ENCODE measurements around the gene SURF4. TPM values are rescaled to one million over a fixed set of nuclear protein-coding genes. Genes with fewer than 3 reads are reported as not detected.

Gene SURF4
- total and polyA plus RNA-seq, 2 of the 13 experiments (the other 11 are each of a cell fraction or from before 2014, with no cell fraction given), result 220 to 265 TPM

GRCh38 chr9:133375116-133375723, 640 bp downstream of the SURF4 start (continued):
- peak; percentile 37; the same call in 1 of the 2 replicates for TF ChIP-seq ZMYM3 (CRISPR knock-in tag; IDR thresholded peaks at IDR 0.05)
- TF ChIP-seq NR0B2 (CRISPR knock-in tag; IDR thresholded peaks at IDR 0.05), result no peak
- no peak for TF ChIP-seq ZNF280B (CRISPR knock-in tag; IDR thresholded peaks at IDR 0.05; ENCODE audit: borderline replicate concordance)
- no peak for TF ChIP-seq ZFY (CRISPR knock-in tag; IDR thresholded peaks at IDR 0.05)
- no peak for TF ChIP-seq NFATC3 (CRISPR knock-in tag; IDR thresholded peaks at IDR 0.05)
- TF ChIP-seq DPF2 (CRISPR knock-in tag; IDR thresholded peaks at IDR 0.05; ENCODE audit: borderline replicate concordance, low read depth), result no peak
- no peak for TF ChIP-seq PAX8 (CRISPR knock-in tag; IDR thresholded peaks at IDR 0.05; ENCODE audit: borderline replicate concordance)
- no peak for TF ChIP-seq NR2F2 (IDR thresholded peaks at IDR 0.05; ENCODE audit: borderline replicate concordance, low read depth)
- TF ChIP-seq PRDM4 (CRISPR knock-in tag; IDR thresholded peaks at IDR 0.05; ENCODE audit: borderline replicate concordance), result no peak
- no peak for TF ChIP-seq TEF (CRISPR knock-in tag; IDR thresholded peaks at IDR 0.05)
- TF ChIP-seq FUBP1 (CRISPR knock-in tag; IDR thresholded peaks at IDR 0.05; ENCODE audit: borderline replicate concordance), result no peak
- no peak for TF ChIP-seq KLF9 (CRISPR knock-in tag; IDR thresholded peaks at IDR 0.05; ENCODE audit: low read depth)
- no peak for TF ChIP-seq MED8 (CRISPR knock-in tag; IDR thresholded peaks at IDR 0.05; ENCODE audit: insufficient replicate concordance)
- no peak for TF ChIP-seq SKIL (CRISPR knock-in tag; IDR thresholded peaks at IDR 0.05; ENCODE audit: borderline replicate concordance)
- TF ChIP-seq LBX2 (CRISPR knock-in tag; IDR thresholded peaks at IDR 0.05; ENCODE audit: borderline replicate concordance), result no peak
- no peak for TF ChIP-seq SSRP1 (CRISPR knock-in tag; IDR thresholded peaks at IDR 0.05)
- no peak for TF ChIP-seq ZNF792 (CRISPR knock-in tag; IDR thresholded peaks at IDR 0.05)
- TF ChIP-seq ZNF557 (CRISPR knock-in tag; IDR thresholded peaks at IDR 0.05), result no peak
- TF ChIP-seq MTF2 (CRISPR knock-in tag; IDR thresholded peaks at IDR 0.05; ENCODE audit: borderline replicate concordance), result 0 out of 2 replicates have a peak, but pooled peaks have one; percentile 26
- TF ChIP-seq ZNF354B (CRISPR knock-in tag; IDR thresholded peaks at IDR 0.05), result no peak
